H9 (cell line): Measurements from ENCODE around the gene CALHM5. TPM values are rescaled to one million over a fixed set of nuclear protein-coding genes. Genes with fewer than 3 reads are reported as not detected.

Experiments
- DNase-seq: peaks from one replicate; pipeline ENCODE4 v3.0.0-alpha.2; 2017
- H2AFZ ChIP-seq: one replicate; pipeline ENCODE4 v1.6.1; 2013; ENCODE audit warnings: mild to moderate bottlenecking, low read length, control low read depth, moderate library complexity
- H2AK5ac ChIP-seq: 2 replicates; pipeline ENCODE4 v1.6.1; 2013; ENCODE audit warnings: low read length, control low read depth, mixed read lengths; ENCODE audit not compliant: insufficient read length
- H2BK120ac ChIP-seq: one replicate; pipeline ENCODE4 v1.6.1; 2013; ENCODE audit warnings: low read depth, mild to moderate bottlenecking, low read length, control low read depth, inconsistent platforms; ENCODE audit not compliant: poor library complexity, severe bottlenecking
- H2BK12ac ChIP-seq: 2 replicates; pipeline ENCODE4 v1.6.1; 2013; ENCODE audit warnings: low read length, control low read depth, mixed read lengths, low read depth; ENCODE audit not compliant: insufficient read length
- H2BK15ac ChIP-seq: 2 replicates; pipeline ENCODE4 v1.6.1; 2013; ENCODE audit warnings: low read depth, low read length, control low read depth
- H2BK20ac ChIP-seq: one replicate; pipeline ENCODE4 v1.6.1; 2013; ENCODE audit warnings: low read depth, mild to moderate bottlenecking, low read length, control low read depth, inconsistent platforms; ENCODE audit not compliant: poor library complexity, severe bottlenecking
- H2BK5ac ChIP-seq: 2 replicates; pipeline ENCODE4 v1.6.1; 2013; ENCODE audit warnings: low read length, control low read depth, mixed read lengths; ENCODE audit not compliant: insufficient read length
- H3K14ac ChIP-seq: 2 replicates; pipeline ENCODE4 v1.6.1; 2013; ENCODE audit warnings: low read length, control low read depth; ENCODE audit not compliant: insufficient read depth
- H3K18ac ChIP-seq: 2 replicates; pipeline ENCODE4 v1.6.1; 2013; ENCODE audit warnings: low read depth, mild to moderate bottlenecking, mixed read lengths, low read length, control low read depth; ENCODE audit not compliant: insufficient read length
- H3K23ac ChIP-seq: 2 replicates; pipeline ENCODE4 v1.6.1; 2013; ENCODE audit warnings: low read length, control low read depth, mixed read lengths, low read depth; ENCODE audit not compliant: insufficient read length
- H3K23me2 ChIP-seq: 2 replicates; pipeline ENCODE4 v1.6.1; 2013; ENCODE audit warnings: low read depth, mild to moderate bottlenecking, mixed read lengths, low read length, control low read depth; ENCODE audit not compliant: insufficient read length, poor library complexity, severe bottlenecking
- H3K27ac ChIP-seq: 2 replicates; pipeline ENCODE4 v1.5.1; 2013; ENCODE audit warnings: low read length, control low read depth, mixed read lengths, low read depth; ENCODE audit not compliant: insufficient read length
- H3K27me3 ChIP-seq: 2 replicates; pipeline ENCODE4 v1.6.1; 2013; ENCODE audit warnings: low read length, control low read depth, inconsistent platforms; ENCODE audit not compliant: insufficient read depth
- H3K4ac ChIP-seq: 2 replicates; pipeline ENCODE4 v1.6.1; 2013; ENCODE audit warnings: low read depth, mild to moderate bottlenecking, control low read depth, inconsistent platforms, low read length, moderate library complexity
- H3K4me1 ChIP-seq: 2 replicates; pipeline ENCODE4 v1.6.1; 2013; ENCODE audit warnings: low read length, control low read depth, inconsistent platforms; ENCODE audit not compliant: insufficient read depth
- H3K4me2 ChIP-seq: 2 replicates; pipeline ENCODE4 v1.6.1; 2013; ENCODE audit warnings: low read length, control low read depth, mixed read lengths; ENCODE audit not compliant: insufficient read length, insufficient read depth
- H3K56ac ChIP-seq: 2 replicates; pipeline ENCODE4 v1.6.1; 2013; ENCODE audit warnings: low read depth, mild to moderate bottlenecking, mixed read lengths, low read length, control low read depth; ENCODE audit not compliant: insufficient read length
- H3K79me1 ChIP-seq: 2 replicates; pipeline ENCODE4 v1.6.1; 2013; ENCODE audit warnings: low read depth, mild to moderate bottlenecking, moderate library complexity, low read length, control low read depth, inconsistent platforms; ENCODE audit not compliant: insufficient read depth, poor library complexity, severe bottlenecking
- H3K79me2 ChIP-seq: 2 replicates; pipeline ENCODE4 v1.6.1; 2013; ENCODE audit warnings: low read length, control low read depth, inconsistent platforms; ENCODE audit not compliant: insufficient read depth
- H3K9ac ChIP-seq: 2 replicates; pipeline ENCODE4 v1.6.1; 2013; ENCODE audit warnings: low read length, control low read depth, mixed read lengths; ENCODE audit not compliant: insufficient read length; ENCODE audit errors: extremely low read depth
- H3K9me3 ChIP-seq: one replicate; pipeline ENCODE4 v1.6.1; 2013; ENCODE audit warnings: low read depth, low read length, inconsistent platforms; ENCODE audit not compliant: control insufficient read depth
- H3T11ph ChIP-seq: one replicate; pipeline ENCODE4 v1.6.1; 2013; ENCODE audit warnings: mild to moderate bottlenecking, low read length, control low read depth, inconsistent platforms
- H4K20me1 ChIP-seq: one replicate; pipeline ENCODE4 v1.6.1; 2013; ENCODE audit not compliant: control insufficient read depth, insufficient read length, insufficient read depth
- H4K5ac ChIP-seq: 2 replicates; pipeline ENCODE4 v1.6.1; 2013; ENCODE audit warnings: low read depth, mild to moderate bottlenecking, mixed read lengths, low read length, control low read depth; ENCODE audit not compliant: insufficient read length
- H4K8ac ChIP-seq: replicated peaks from 2 replicates; pipeline ENCODE4 v1.6.1; 2013; ENCODE audit warnings: low read length, control low read depth, mixed read lengths, low read depth; ENCODE audit not compliant: insufficient read length
- H4K91ac ChIP-seq: 2 replicates; pipeline ENCODE4 v1.6.1; 2013; ENCODE audit warnings: low read depth, mild to moderate bottlenecking, moderate library complexity, mixed read lengths, low read length, control low read depth; ENCODE audit not compliant: insufficient read length
- H3K27ac Mint-ChIP-seq, 3 experiments: 2 replicates in 2 of 3; 3 replicates in 1 of 3; pipeline ENCODE4 v1.8.0; 2020 to 2021; ENCODE audit warnings: mixed read lengths in 3 of 3, mild to moderate bottlenecking in 1 of 3, moderate library complexity in 1 of 3
- H3K27me3 Mint-ChIP-seq: 2 replicates; pipeline ENCODE4 v1.8.0; 2021; ENCODE audit warnings: low read depth, mild to moderate bottlenecking, moderate library complexity, mixed read lengths
- H3K36me3 Mint-ChIP-seq, 3 experiments: 2 replicates in 2 of 3; 3 replicates in 1 of 3; pipeline ENCODE4 v1.8.0; 2020 to 2021; ENCODE audit warnings: low read depth in 3 of 3, mixed read lengths in 3 of 3; ENCODE audit not compliant: insufficient read depth in 1 of 3
- H3K4me1 Mint-ChIP-seq, 2 experiments: 2 replicates each; pipeline ENCODE4 v1.8.0; 2020; ENCODE audit warnings: mixed read lengths in 2 of 2
- H3K4me3 Mint-ChIP-seq, 2 experiments: 2 replicates in 1 of 2; 3 replicates in 1 of 2; pipeline ENCODE4 v1.8.0; 2020 to 2021; ENCODE audit warnings: mild to moderate bottlenecking in 2 of 2, mixed read lengths in 2 of 2, moderate library complexity in 1 of 2
- H3K9me3 Mint-ChIP-seq, 2 experiments: 2 replicates in 1 of 2; 3 replicates in 1 of 2; pipeline ENCODE4 v1.8.0; 2020; ENCODE audit warnings: mild to moderate bottlenecking in 2 of 2, mixed read lengths in 2 of 2, moderate library complexity in 1 of 2
- CTCF ChIP-seq: fragments of 200-600 bp; sonication (generic); conservative IDR thresholded peaks from 3 replicates; pipeline ENCODE4 v1.8.0; 2021; ENCODE audit warnings: antibody characterized with exemption, mild to moderate bottlenecking
- WGBS: extraction: QIAGEN DNeasy Blood & Tissue Kit; methylation state at CpG from one replicate; pipeline ENCODE4 v1.1.7; 2013; ENCODE audit warnings: missing lambda C conversion rate, low lambda C conversion rate, mixed read lengths; ENCODE audit not compliant: insufficient read length; ENCODE audit errors: extremely low coverage; 5-methylcytosine and 5-hydroxymethylcytosine counted together
- total RNA-seq: library from RNA; stranded (reverse); gene quantifications from 2 replicates; pipeline ENCODE4 v1.2.1, GENCODE V29; 2021

CALHM5 gene
- total RNA-seq, 1 experiment from 2014 or later = 0.09 TPM

DNA sequence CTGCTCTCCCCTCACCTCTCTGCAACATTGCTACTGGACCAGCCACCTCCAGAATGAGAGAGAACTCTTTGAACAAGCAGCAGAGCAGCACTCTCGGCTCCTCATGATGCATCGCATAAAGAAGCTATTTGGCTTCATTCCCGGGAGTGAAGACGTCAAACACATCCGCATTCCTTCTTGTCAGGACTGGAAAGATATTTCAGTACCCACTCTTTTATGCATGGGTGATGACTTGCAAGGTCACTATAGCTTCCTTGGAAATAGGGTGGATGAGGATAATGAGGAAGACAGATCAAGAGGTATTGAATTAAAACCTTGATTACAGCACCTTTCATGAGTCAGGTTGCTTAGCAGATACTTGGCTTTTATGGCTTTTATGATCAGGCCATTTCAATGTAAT is 46.5 kb downstream of the CALHM5 start:
- Histone ChIP-seq H2AFZ (no peak overlapping the region), H3T11ph (no peak overlapping the region), H2BK15ac (no peak overlapping the region), H3K14ac (no peak overlapping the region), H3K27ac (no peak overlapping the region), H3K4me1 (no peaks in the 10 kb centered on the region), H3K9me3 (no peaks in the 10 kb centered on the region), H4K20me1 (no peaks in the 10 kb centered on the region), H3K79me1 (no peaks in the 10 kb centered on the region), H3K27me3 (no peaks in the 10 kb centered on the region), H3K9ac (no peak overlapping the region), H2BK20ac (no peak overlapping the region), H2AK5ac (no peak overlapping the region), H4K8ac (no peak overlapping the region), H2BK5ac (no peak overlapping the region), H3K79me2 (no peaks in the 10 kb centered on the region), H4K91ac (no peak overlapping the region), H3K56ac (no peak overlapping the region), H2BK120ac (no peak overlapping the region), H3K4me2 (no peak overlapping the region), H3K23me2 (no peaks in the 10 kb centered on the region), H3K23ac (no peak overlapping the region), H2BK12ac (no peak overlapping the region), H3K4ac (no peak overlapping the region), H3K18ac (no peak overlapping the region), H4K5ac (no peak overlapping the region)
- H3K4me3 Mint-ChIP-seq = no peak overlapping the region
- no peak for TF ChIP-seq CTCF
- no peaks in the 10 kb centered on the region; the same call in 1 of the 2 replicates for H3K27me3 Mint-ChIP-seq
- H3K27ac Mint-ChIP-seq = no peak overlapping the region; a peak in 1 of 7 replicates
- no peaks in the 10 kb centered on the region for H3K36me3 Mint-ChIP-seq
- H3K9me3 Mint-ChIP-seq = no peaks in the 10 kb centered on the region
- H3K4me1 Mint-ChIP-seq = peaks cover 3% of the 10 kb centered on the region in 2 experiments; a peak in 2 of 4 replicates
- WGBS = no CpG with 5 or more reads among the region's 5 CpGs
- no peak for DNase-seq
